HG02885 (cell line): ENCODE results near the gene CNTF.

ENCODE experiments used
- ATAC-seq: cut with Tn5 transposase; IDR thresholded peaks from one replicate; pipeline ENCODE4 v1.9.1; 2021; ENCODE audit warnings: mild to moderate bottlenecking; ENCODE audit not compliant: unreplicated experiment, poor library complexity

The CNTF gene

GRCh38 chr11:58600510-58600909 is 22.0 kb upstream of the CNTF start:
- ATAC-seq = no peak

DNA sequence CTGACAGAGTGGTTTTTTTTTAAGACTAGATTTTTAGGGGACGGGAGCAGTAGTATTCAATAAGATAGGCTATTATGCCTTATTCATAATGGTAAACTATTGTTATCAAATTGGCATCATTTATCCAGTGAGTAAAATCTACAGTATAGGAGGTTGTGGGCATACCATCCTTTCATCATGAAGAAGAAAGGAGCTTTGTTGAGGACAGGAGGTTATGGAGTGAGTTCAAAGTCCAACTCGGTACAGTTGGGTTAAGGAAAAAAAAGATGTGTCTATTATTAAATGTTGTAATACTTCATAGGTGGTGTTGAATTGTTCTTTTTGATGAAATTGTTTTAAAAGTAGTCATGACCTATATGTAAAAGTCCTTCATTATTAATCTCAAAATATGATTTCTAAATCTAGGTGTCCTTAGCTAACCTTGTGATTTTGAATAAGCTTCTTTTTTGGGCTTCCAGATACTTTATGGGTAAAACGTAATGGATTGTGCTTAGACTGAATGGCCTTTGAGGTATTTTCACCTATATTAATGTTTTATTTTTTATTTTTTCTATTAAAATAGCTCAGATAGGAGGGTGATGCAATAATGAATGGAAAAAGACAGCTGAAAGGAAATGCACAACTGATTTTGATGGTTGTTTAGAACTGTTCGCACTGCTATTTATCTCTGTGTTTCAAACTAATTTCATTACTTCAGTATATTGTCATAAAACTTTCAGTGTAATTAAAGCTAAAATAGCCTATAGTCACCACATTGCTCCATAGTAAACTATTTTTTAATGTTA is 15.3 kb upstream of the CNTF start:
- ATAC-seq = no peak

- ATAC-seq = no peak
Observed at GRCh38 chr11:58608331-58608730, 14.1 kb upstream of the CNTF start.

- no peak for ATAC-seq
Observed at GRCh38 chr11:58609723-58610122, 12.7 kb upstream of the CNTF start.

GRCh38 chr11:58613228-58613627 is 9.2 kb upstream of the CNTF start:
- ATAC-seq = no peak

DNA sequence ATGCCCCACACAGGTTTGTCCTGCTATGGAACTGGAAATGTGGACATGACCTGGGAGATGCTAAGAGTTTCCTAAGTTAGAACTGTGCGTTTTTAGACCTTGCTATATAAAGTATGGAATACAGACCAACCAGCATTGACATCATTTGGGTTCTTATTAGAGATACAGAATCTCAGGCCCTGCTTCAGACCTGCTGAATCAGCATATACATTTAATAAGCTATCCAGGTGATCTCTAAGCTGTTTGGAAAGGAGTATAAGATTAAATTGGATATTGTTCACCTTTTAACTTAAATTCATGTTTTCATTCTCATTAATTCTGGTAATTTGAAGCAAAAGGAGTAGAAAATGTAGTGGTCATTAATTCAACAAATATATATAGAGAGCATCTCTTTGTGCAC is 6.9 kb upstream of the CNTF start:
- no peak for ATAC-seq

DNA sequence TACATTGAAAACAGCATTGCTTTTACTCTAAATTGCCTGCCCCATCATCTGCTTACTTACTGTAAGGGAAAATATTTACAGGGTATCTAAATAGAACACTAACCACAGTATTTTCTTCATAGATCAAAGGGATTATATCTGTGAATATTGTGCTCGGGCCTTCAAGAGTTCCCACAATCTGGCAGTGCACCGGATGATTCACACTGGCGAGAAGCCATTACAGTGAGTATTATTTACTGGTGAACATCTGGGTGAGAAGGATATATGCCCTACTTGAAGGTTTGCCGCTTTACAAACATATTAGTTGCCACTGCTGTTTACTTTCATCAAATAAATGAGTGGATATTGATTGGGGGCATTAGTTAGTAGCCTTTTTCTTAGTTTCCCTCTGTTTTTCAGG is 5.9 kb upstream of the CNTF start:
- no peak for ATAC-seq

- no peak for ATAC-seq
Observed at GRCh38 chr11:58617976-58618557, 4.4 kb upstream of the CNTF start.

GRCh38 chr11:58621586-58622262 is 741 bp upstream of the CNTF start:
- ATAC-seq = peak; percentile 71

DNA sequence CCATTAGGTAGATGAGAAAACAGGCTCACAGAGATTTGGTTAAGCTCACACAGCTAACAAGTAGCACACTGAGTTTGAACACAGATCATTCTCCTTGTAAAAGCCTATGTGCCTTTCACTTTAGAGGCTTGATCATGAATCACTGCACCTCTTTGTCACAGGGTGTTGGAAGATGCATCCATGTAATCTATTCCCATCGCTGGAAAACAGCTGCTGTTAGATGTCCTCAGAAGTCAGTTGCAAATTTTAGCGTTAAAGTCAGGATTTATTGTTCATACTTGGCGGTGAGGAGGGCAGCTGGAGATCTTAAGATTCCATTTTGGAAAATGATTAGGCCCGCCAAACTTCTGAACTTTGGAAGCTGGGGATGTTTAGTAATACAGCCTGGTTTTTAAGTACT is 2.6 kb downstream of the CNTF start:
- no peak for ATAC-seq

DNA sequence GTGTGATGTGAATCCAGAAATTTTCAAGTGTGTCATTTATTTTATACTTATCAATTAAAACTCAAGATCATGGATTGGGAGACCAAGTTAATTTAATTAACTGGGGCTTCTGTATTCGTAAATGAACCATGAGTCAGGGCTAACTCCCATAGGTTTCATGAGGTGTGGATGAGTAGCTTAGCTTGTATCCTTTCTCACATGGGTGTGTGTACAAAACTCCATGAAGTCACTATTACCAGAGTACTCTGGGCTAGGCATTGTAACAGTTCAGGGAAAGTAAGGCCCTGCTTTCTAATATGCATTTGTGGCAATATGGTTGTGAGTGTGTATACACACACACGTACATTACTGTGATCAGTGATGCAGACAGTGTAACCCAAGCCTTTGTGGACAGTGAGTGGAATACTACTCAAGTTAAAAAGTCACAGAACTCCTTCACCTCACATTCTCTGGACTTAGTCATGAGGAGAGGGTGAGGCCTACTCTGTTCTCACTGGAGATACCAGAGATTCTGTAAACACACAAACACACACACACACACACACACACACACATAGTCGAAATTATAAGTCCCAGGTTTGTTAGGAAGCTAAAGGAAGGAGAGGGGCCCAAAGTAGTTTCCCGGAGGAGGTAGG is 3.5 kb downstream of the CNTF start:
- ATAC-seq = no peak

GRCh38 chr11:58626934-58627483 is 4.5 kb downstream of the CNTF start:
- ATAC-seq = no peak

DNA sequence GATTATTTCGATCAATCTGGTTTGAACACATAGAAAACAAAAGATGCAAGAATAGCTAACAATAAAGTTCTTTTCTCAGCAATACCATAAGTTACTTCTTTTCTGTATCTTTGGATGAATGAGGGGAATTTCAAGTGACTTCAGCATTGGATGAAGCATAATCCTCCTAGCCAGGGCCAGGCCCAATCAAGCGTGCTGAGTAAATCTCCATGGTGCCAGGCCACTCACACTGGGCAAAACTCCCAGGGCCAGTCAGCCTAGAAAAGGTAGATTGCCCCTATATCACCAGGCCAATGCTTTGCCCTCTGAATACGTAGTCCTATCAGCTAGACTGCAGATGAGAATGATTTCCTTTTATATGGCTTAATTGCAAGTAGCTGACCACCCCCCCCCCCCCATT is 6.0 kb downstream of the CNTF start:
- ATAC-seq = no peak

- peak; percentile 54 for ATAC-seq
Observed at GRCh38 chr11:58629857-58630256, 7.4 kb downstream of the CNTF start.

- ATAC-seq = no peak
Observed at GRCh38 chr11:58631378-58631777, 8.9 kb downstream of the CNTF start.

GRCh38 chr11:58632510-58632909 is 10.0 kb downstream of the CNTF start:
- ATAC-seq = no peak

- no peak for ATAC-seq
Observed at GRCh38 chr11:58636587-58636986, 14.1 kb downstream of the CNTF start.

GRCh38 chr11:58637371-58637770 is 14.9 kb downstream of the CNTF start:
- ATAC-seq = no peak

GRCh38 chr11:58639103-58639502 is 16.6 kb downstream of the CNTF start:
- no peak for ATAC-seq

- no peak for ATAC-seq
Observed at GRCh38 chr11:58639669-58640068, 17.2 kb downstream of the CNTF start.
